Measurements from ENCODE around the gene TRIM8.

TRIM8 gene

DNA sequence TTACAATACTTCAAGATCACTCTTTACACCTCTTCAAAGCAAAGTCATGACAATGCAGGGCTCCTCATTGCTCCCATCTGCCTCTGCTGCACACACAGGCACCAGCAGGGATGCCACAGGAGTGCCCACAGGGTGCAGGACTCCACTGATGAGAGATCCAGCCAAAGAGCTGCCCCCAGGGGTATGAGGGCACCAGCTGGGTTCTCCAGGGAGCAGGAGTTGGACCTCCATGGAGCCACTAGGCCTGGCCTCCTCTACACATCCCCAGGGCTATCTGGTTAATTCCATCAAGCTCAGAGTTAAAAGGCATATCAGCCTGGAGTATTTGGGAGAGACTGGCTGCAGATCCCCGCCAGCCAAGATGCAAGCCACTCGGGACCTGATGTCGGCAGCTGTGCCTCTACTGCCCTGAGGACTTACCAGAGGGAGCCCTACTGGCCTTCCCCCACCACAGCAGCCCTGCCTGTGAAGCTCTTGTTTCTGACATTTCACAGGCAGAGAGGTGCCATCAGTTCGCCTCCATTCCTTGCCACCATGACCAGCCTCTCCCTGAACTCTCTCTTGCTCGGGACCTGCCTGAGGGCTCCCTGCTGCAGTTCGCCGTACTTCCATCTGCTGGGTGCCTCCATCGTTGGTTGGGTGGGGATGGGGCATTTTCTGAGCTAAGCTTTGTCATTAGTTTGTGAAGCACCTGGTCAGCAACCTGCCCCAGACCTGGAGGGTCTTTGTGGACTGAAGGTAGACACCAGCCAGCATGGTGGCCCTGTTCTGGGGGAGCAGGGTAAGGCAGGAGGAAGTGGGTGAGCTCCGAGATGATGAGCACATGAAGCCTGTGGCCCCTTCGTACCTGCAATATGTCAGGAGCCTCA lies 12.5 kb upstream of the TRIM8 start:
- FAIRE-seq (no peak), DNase-seq (ENCODE audit: extremely low spot score, insufficient read length, low read depth) (no peak)

DNA sequence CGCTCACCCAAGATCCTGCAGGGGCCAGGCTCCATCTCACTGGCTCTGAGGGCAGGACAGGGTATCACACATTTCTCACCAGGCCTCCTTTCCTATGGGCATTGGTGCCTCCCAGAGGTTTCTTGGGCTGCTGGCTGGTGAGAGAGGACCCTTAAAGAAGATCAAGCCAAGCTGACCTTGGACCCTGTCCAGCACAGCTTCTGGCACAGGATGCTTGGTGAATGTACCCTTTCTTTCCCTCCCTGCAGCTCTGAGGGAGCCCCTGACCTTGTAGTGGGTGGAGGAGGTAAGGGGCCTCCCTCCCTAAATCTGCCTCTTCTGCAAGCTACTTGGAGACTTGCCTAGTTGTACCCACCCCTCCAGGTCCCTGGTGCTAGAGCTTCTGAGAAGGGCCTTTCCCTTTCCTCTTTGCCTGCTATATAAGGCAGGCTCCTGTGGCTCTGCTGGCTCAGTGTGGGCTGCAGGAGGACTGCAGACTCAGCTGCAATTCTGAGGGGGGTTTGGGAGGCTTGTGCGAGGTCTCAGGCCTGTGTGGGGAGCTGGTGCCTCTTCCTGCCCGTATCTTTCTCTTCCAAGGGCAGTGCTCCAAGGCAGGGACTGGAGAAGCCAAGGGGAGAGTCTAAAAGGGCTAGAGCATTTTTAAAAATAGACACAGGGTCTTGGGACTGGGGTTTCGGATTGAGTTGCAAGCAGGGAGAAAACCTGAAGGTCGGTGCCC lies 11.7 kb upstream of the TRIM8 start:
- DNase-seq (ENCODE audit: extremely low spot score, insufficient read length, low read depth) (no peak), FAIRE-seq (no peak)

DNA sequence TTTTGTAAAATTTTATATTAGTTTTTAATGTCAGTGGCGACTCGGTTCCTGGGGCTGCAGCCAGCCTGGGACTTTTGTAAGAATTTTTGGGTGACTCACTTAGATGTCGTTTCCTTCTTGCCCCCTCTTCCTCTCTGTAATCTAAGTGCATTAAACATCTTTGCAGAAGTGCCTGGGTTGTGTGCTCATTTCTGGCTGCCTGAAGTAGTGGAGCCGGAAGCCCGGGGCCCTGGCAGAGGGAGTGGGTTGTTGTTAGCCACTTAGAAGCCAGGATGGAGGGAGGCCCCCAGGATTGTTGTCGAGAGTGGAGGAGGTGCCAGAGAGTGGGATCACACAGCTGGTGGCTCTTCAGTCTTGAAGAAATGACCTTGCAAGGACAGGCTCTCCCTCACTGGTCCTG lies 11.0 kb upstream of the TRIM8 start:
- DNase-seq (ENCODE audit: extremely low spot score, insufficient read length, low read depth), result no peak
- FAIRE-seq, result no peak

GRCh38 chr10:102633848-102634247 lies 10.4 kb upstream of the TRIM8 start:
- FAIRE-seq, result no peak
- DNase-seq (ENCODE audit: extremely low spot score, insufficient read length, low read depth), result no peak

DNA sequence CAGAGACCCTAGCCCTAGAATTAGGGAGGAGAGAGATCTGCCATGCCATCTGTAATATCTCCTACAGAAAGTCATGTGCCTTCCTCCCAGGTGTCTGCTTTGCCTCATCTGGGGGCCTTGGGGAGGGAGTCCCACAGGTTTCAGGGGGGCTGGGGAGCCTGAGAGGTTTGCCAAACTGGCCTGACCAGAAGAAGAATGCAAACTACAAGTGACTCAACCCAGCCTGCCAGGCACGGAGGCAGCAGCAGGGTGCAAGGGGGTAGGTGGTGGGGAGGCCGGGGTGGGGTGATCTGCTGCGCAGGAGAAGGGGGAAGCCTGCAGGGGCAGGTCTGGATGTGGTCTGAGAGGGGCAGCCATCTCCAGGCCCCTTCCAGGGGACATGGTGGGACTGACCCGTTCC lies 9.6 kb upstream of the TRIM8 start:
- no peak for FAIRE-seq
- no peak for DNase-seq (ENCODE audit: extremely low spot score, insufficient read length, low read depth)

DNA sequence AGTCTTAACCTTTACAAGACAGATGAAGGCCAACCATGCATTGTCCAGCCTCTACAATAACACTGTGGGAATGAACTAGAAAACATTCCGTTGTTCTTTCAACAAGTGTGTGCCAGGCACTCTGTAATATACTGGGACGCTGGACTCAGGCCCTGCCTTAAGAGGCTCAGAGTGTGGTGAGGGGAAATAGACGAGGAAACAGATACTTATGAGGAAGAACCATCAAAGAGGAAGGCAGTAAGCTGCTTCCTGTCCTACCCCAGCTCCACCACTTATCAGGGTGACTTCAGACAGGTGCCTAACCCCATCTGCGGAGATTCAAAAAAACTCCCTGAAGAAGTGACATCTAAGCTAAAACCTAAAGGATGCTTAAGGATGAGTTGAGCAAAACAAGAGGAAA lies 8.9 kb upstream of the TRIM8 start:
- FAIRE-seq, result no peak
- DNase-seq (ENCODE audit: extremely low spot score, insufficient read length, low read depth), result no peak

DNA sequence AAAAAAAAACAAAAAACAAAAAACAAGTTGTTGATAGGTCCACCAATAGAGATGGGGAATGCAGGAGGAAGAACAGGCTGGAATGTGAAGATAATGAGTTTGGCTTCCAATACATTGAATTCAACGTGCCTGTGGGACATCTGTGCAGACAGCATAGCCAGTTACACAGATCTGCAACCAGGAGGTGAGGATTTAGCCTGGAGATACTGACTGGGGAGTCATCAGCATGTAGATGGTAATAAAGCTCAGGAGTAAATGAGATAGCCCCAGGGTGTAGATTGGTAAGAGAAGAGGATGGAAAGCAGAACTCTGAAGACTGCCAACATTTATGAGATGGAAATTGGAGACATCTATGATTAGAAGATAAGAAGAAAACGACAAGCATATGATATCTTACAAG lies 4.7 kb upstream of the TRIM8 start:
- FAIRE-seq, result no peak

GRCh38 chr10:102641402-102641801 lies 2.9 kb upstream of the TRIM8 start:
- no peak for DNase-seq (ENCODE audit: extremely low spot score, insufficient read length, low read depth)

More for the DNA sequence above, 4.7 kb upstream of the TRIM8 start:
- DNase-seq (ENCODE audit: extremely low spot score, insufficient read length, low read depth), result no peak

GRCh38 chr10:102641880-102642735 lies 2.2 kb upstream of the TRIM8 start:
- DNase-seq (ENCODE audit: extremely low spot score, insufficient read length, low read depth) (peak; percentile 88), FAIRE-seq (peak; percentile 98)

More at GRCh38 chr10:102641402-102641801, 2.9 kb upstream of the TRIM8 start:
- no peak for FAIRE-seq

DNA sequence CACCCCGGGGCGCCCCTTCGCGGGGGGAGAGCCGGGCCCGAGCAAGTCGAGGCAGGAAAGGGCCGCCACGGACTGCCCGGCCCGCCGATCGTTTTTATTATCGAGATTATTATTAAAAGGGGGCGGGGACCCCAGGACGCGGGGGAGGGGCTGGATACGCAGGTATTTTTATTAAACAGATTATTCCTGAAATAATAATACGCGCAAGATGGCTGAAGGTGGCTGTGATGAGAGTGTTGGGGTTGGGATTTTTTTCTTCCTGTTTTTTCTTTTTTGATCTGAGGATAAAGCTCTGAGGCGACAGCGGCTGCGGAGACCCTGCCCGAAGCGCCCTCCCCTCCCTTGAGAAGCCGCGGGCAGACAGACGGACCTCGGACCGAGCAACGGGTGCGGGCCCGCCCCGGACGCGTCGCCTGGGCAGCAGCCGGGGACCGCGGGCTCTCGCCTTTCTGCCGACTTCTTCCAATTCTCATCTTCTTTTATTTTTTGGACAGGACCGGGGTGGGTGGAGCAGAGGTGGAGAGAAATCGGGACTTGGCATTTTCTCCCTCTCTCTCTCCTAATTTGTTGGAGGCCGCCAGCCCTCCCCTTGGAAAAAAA lies 1.4 kb upstream of the TRIM8 start:
- FAIRE-seq, result no peak
- no peak for DNase-seq (ENCODE audit: extremely low spot score, insufficient read length, low read depth)

DNA sequence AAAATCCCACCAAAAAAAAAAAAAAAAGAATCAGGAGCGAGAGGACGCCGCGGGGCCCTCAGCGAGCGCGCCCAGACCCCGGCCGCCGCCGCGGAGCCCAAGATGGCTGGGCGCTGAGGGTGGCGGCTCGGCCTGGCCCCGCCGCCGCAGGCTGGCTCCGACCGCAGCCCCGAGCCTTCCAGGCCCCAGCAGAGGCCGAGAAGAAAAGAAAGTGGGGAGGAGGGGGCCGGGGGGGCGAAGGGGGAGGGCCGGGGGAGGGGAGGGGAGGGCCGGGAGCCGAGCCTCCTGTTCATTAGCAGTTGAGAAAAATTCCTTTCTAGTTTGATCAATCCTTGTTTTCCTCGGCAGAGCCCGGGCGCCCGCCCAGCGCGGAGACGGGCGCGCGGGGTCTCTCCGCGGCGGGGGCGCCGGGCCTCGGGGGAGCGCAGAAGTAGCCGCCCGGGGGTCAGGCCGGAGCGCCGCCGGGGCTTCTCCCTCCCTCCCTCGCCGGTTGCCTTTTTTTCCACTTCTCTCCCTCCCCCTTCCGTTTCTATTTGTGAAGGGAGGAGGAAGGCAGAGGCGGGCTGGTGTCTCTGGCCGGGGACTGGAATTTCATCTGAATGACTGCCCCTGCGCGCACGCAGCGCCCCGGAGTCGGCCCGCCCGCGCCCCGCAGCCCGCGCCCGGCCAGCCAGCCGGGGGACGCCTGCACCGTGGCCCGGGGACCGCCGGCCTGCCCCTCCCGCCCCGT lies 778 bp upstream of the TRIM8 start:
- FAIRE-seq (peak; percentile 57), DNase-seq (ENCODE audit: extremely low spot score, insufficient read length, low read depth) (no peak)

GRCh38 chr10:102644646-102645387 lies 538 bp downstream of the TRIM8 start:
- no peak for DNase-seq (ENCODE audit: extremely low spot score, insufficient read length, low read depth)
- peak; percentile 56 for FAIRE-seq

DNA sequence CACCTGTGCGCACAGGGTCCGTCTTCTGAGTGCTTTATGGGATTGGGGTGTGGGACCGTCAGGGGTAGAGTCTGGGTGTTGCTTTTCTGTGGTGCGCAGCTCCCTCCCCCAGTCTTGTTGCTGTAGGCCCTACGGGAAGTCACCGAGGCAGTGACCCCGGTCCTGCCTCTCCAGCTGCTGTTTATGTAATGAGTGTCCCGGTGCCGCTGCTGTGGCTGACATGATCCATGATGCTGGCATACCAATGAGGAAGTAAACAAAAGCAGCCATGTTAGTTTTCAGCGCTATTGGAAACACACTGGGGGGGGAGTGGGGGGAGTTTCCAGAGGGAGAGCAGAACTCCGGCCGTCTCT lies 1.1 kb downstream of the TRIM8 start:
- no peak for FAIRE-seq
- DNase-seq (ENCODE audit: extremely low spot score, insufficient read length, low read depth), result no peak

DNA sequence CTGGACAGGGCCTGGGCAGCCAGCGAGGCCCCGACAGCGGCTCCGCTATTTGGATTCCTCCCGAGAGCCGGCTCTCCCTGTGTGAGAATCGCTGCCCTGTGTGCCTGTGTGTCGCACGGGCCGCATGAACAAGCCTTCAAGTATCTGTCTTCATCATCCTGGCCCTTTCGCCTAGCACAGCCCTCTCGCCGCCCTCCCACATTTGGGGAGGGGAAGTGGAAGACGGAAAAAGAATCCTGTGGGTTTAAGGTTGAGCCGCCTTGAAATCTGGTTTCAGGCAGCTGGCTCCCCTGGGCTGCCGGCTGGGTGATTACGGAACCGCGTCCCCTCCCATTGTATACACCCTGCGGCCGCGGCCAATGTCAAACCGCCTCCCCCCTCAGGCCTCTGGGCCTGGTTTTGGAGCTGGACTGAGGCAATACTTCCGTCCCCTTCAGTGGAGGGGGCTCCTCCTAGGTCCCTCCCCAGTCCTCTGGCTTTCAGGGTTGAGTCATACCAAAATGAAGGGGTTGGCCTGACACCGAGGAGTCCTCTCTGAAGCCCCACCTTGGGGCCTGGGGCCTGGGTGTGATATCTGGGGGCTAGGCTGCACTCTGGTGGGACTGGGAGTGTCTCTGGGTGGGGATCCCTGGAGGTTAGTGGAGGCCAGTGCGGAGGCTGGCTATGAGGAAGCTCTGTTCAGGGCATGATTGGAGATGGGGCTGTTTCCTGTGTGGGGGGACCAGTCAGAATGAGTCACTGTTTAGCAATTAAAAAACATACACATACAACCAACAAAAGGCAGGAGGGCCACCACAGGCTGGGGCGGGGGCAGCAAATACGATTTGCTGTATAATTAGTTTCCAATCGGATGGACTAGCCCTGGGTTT lies 1.7 kb downstream of the TRIM8 start:
- FAIRE-seq (peak; percentile 93), DNase-seq (ENCODE audit: extremely low spot score, insufficient read length, low read depth) (no peak)

DNA sequence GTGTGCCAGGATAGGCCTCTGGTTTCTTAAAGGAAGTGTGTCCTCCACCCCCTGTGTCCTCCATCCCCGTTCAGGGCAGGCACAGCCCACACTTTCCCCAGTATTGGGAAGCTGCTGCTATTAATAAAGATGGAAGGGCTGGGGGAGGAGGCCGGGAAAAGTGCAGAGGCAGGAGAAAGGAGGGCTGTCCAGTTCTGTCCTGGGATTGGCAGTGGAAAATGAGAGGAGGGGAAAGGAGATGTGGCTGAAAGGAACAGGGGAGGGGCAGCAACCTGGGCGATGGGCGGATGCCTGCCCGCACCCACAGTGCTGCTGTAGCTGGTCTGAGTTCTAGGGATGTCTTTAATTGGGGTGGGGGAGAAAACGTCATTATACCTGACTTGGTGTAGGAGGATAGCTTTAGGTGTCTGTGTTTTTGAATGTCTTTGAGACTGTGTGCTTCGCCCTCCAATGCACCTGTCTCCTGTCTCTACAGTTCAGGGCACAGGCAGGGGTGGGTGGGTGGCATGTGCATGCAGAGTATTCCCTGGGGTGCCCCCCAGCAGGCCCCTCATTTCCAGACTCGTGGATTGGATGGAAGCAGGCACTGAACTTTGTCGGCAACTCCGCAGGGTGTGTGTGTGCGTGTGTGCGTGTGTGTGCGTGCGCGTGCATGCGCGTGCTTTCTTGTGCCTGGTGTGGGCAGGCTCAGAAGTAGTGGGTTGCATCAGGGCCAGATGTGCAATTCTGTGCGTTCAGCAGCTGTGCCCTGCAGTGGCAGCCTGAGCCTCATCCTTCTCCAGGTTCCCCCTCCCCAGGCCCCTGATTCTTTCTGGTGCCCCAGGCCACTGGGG lies 2.5 kb downstream of the TRIM8 start:
- FAIRE-seq, result peak; percentile 71
- no peak for DNase-seq (ENCODE audit: extremely low spot score, insufficient read length, low read depth)

DNA sequence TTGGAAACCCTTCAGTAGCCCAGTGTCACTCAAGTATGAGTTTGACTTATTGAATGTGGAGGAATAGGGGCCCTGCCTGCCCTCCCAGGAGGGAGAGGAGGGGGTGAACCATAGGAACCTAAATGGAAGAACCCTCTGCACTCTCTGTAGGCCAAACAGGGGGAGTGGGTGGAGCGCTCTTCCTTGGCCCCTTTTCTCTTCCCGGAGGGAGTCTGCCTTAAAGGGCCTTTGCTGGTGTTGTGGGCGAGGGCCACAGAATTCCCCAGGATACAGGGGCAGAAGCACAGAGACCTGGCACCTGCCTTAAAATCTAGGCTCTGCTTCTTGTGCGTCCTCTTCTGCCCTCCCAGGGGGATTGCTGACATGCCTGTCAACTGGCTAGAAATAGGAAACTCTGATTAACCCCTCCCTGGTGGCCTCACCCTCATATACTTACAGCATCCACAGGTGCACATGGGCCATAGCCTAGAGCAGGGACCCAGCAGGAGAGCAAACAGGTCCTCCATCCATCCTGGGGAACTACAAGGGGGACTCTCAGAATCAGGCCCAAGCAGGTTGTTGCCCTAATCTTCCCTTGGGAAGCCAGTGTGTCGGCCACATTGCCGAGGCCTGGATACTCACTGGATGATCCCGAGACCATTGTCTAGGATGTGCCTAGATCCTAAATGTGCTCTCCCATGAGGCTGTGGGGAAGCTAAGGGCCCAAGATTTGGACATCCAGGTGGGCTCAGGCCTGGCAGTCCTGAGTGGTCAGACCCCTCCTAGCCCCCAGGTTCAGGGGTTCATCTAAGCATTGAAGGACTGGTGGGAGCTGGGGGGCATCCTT lies 3.4 kb downstream of the TRIM8 start:
- FAIRE-seq, result peak; percentile 63

More for the DNA sequence above, 3.4 kb downstream of the TRIM8 start:
- no peak for DNase-seq (ENCODE audit: extremely low spot score, insufficient read length, low read depth)

All from GM18507 (cell line).